ENCODE results near the gene PARP15.
"Not testable (repeated sequence)": the region's sequence is repeated elsewhere in the genome, so short reads cannot be mapped to it uniquely, and the experiment has no call there.

DNA sequence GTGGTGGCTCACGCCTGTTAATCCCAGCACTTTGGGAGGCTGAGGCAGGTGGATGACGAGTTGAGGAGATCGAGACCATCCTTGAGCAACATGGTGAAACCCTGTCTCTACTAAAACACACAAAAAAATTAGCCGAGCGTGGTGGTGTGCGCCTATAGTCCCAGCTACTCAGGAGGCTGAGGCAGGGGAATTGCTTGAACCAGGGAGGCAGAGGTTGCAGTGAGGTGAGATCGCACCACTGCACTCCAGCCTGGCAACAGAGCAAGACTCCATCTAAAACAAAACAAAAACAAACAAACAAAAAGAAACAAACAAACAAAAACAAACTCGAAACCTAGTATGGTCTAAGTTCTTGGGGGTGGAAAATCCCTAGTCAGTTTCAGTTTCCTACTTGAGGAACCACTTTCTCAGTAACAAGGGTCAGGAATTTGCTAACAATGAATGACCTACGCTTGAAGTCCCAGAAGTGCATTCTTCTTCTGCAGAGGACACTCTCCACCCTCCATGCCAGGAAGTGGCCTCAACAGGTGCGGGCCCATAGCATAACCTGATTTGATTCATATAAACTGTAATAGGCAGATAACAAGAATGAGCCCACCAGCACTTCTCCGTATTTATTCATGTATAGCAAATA lies 105.4 kb downstream of the PARP15 start:
- TF ChIP-seq, protein P1, sequence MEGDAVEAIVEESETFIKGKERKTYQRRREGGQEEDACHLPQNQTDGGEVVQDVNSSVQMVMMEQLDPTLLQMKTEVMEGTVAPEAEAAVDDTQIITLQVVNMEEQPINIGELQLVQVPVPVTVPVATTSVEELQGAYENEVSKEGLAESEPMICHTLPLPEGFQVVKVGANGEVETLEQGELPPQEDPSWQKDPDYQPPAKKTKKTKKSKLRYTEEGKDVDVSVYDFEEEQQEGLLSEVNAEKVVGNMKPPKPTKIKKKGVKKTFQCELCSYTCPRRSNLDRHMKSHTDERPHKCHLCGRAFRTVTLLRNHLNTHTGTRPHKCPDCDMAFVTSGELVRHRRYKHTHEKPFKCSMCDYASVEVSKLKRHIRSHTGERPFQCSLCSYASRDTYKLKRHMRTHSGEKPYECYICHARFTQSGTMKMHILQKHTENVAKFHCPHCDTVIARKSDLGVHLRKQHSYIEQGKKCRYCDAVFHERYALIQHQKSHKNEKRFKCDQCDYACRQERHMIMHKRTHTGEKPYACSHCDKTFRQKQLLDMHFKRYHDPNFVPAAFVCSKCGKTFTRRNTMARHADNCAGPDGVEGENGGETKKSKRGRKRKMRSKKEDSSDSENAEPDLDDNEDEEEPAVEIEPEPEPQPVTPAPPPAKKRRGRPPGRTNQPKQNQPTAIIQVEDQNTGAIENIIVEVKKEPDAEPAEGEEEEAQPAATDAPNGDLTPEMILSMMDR (optimal IDR thresholded peaks at IDR 0.05 in 1 of 3, IDR thresholded peaks at IDR 0.05 in 1 of 3, conservative IDR thresholded peaks at IDR 0.05 in 1 of 3; ENCODE audit: extremely low read depth in 1 of 3, insufficient read depth in 2 of 3, low read length in 3 of 3), result not testable (repeated sequence)
- not testable (repeated sequence) for TF ChIP-seq EZH2 (IDR thresholded peaks at IDR 0.05; ENCODE audit: low read length)

Data from keratinocyte (primary cell).